GM21367 (cell line): ENCODE results near the gene CABCOCO1.
"Not testable (repeated sequence)": the region's sequence is repeated elsewhere in the genome, so short reads cannot be mapped to it uniquely, and the experiment has no call there.

Experiments
- ATAC-seq: cut with Tn5 transposase; IDR thresholded peaks from one replicate; pipeline ENCODE4 v1.9.1; 2021; ENCODE audit not compliant: unreplicated experiment

CABCOCO1 gene

GRCh38 chr10:61705022-61705613, 42.4 kb downstream of the CABCOCO1 start:
- no peak for ATAC-seq

GRCh38 chr10:61708846-61709245, 46.1 kb downstream of the CABCOCO1 start:
- ATAC-seq = no peak

GRCh38 chr10:61712105-61712504, 49.4 kb downstream of the CABCOCO1 start:
- ATAC-seq = not testable (repeated sequence)

GRCh38 chr10:61719475-61719874, 56.7 kb downstream of the CABCOCO1 start:
- ATAC-seq = not testable (repeated sequence)

- no peak for ATAC-seq
Observed at GRCh38 chr10:61719906-61720305, 57.2 kb downstream of the CABCOCO1 start.

GRCh38 chr10:61721431-61721830, 58.7 kb downstream of the CABCOCO1 start:
- ATAC-seq = no peak

- not testable (repeated sequence) for ATAC-seq
Observed at GRCh38 chr10:61725221-61725620, 62.5 kb downstream of the CABCOCO1 start.

GRCh38 chr10:61729596-61729995, 66.9 kb downstream of the CABCOCO1 start:
- no peak for ATAC-seq

GRCh38 chr10:61730671-61731070, 67.9 kb downstream of the CABCOCO1 start:
- no peak for ATAC-seq

- ATAC-seq = no peak
Observed at GRCh38 chr10:61731638-61732037, 68.9 kb downstream of the CABCOCO1 start.

- ATAC-seq = no peak
Observed at GRCh38 chr10:61732629-61733278, 70.0 kb downstream of the CABCOCO1 start.

GRCh38 chr10:61733358-61733940, 70.7 kb downstream of the CABCOCO1 start:
- ATAC-seq = no peak

- no peak for ATAC-seq
Observed at GRCh38 chr10:61735882-61736281, 73.2 kb downstream of the CABCOCO1 start.

- ATAC-seq = not testable (repeated sequence)
Observed at GRCh38 chr10:61737455-61737854, 74.7 kb downstream of the CABCOCO1 start.

GRCh38 chr10:61742812-61743211, 80.1 kb downstream of the CABCOCO1 start:
- no peak for ATAC-seq

- ATAC-seq = no peak
Observed at GRCh38 chr10:61744469-61744868, 81.7 kb downstream of the CABCOCO1 start.

- ATAC-seq = no peak
Observed at GRCh38 chr10:61746377-61746776, 83.6 kb downstream of the CABCOCO1 start.

GRCh38 chr10:61747307-61747706, 84.6 kb downstream of the CABCOCO1 start:
- no peak for ATAC-seq

- ATAC-seq = no peak
Observed at GRCh38 chr10:61749291-61749690, 86.6 kb downstream of the CABCOCO1 start.

GRCh38 chr10:61750943-61751471, 88.3 kb downstream of the CABCOCO1 start:
- ATAC-seq = peak; percentile 65

GRCh38 chr10:61751599-61751998, 88.9 kb downstream of the CABCOCO1 start:
- ATAC-seq = no peak
